Measurements from ENCODE around the gene GTF2IRD1. TPM values are rescaled to one million over a fixed set of nuclear protein-coding genes. Genes with fewer than 3 reads are reported as not detected.

Gene GTF2IRD1
- total RNA-seq, 1 experiment from 2014 or later = not detected

GRCh38 chr7:74479961-74480829, 26.5 kb downstream of the GTF2IRD1 start:
- no peaks in the 10 kb centered on the region for H3K9me3 ChIP-seq (ENCODE audit: low read length)
- H3K9ac ChIP-seq (ENCODE audit: low read length) = no peak overlapping the region
- no peak overlapping the region for H3K4me2 ChIP-seq (ENCODE audit: low read depth, low read length, poor library complexity, severe bottlenecking)
- no peak overlapping the region for H2AFZ ChIP-seq (ENCODE audit: low read length)
- no peaks in the 10 kb centered on the region for H3K4me1 ChIP-seq (ENCODE audit: low read length)
- H3K27ac ChIP-seq (ENCODE audit: low read length) = no peak overlapping the region
- no peaks in the 10 kb centered on the region for H4K20me1 ChIP-seq (ENCODE audit: insufficient read depth, low read depth, low read length)
- no peaks in the 10 kb centered on the region for H3K27me3 ChIP-seq (ENCODE audit: low read length)
- no peaks in the 10 kb centered on the region for H3K79me2 ChIP-seq (ENCODE audit: low read length)
- no peaks in the 10 kb centered on the region for H3K36me3 ChIP-seq (ENCODE audit: insufficient read depth, low read length)
- DNase-seq = no peak
- H3K4me3 ChIP-seq (ENCODE audit: low read length) = no peak overlapping the region
- no peaks in the 10 kb centered on the region for H3K9me2 ChIP-seq (replicated peaks; ENCODE audit: insufficient read depth, low read length)

- Histone ChIP-seq H3K4me1 (ENCODE audit: low read length) (no peaks in the 10 kb centered on the region), H3K36me3 (ENCODE audit: insufficient read depth, low read length) (no peaks in the 10 kb centered on the region), H3K9me3 (ENCODE audit: low read length) (no peaks in the 10 kb centered on the region), H3K9me2 (replicated peaks; ENCODE audit: insufficient read depth, low read length) (no peaks in the 10 kb centered on the region), H3K9ac (ENCODE audit: low read length) (no peak overlapping the region), H3K27ac (ENCODE audit: low read length) (no peak overlapping the region), H2AFZ (ENCODE audit: low read length) (no peak overlapping the region), H3K4me2 (ENCODE audit: low read depth, low read length, poor library complexity, severe bottlenecking) (no peak overlapping the region), H3K79me2 (ENCODE audit: low read length) (no peaks in the 10 kb centered on the region), H3K4me3 (ENCODE audit: low read length) (no peak overlapping the region), H4K20me1 (ENCODE audit: insufficient read depth, low read depth, low read length) (no peaks in the 10 kb centered on the region), H3K27me3 (ENCODE audit: low read length) (no peaks in the 10 kb centered on the region)
- DNase-seq = no peak
Measured at GRCh38 chr7:74480861-74481417, 27.2 kb downstream of the GTF2IRD1 start.

GRCh38 chr7:74481458-74482196, 27.9 kb downstream of the GTF2IRD1 start:
- H3K9me3 ChIP-seq (ENCODE audit: low read length) = no peaks in the 10 kb centered on the region
- H2AFZ ChIP-seq (ENCODE audit: low read length) = no peak overlapping the region

GRCh38 chr7:74482197-74482467, 28.4 kb downstream of the GTF2IRD1 start:
- Histone ChIP-seq H3K9ac (ENCODE audit: low read length) (no peak overlapping the region), H3K4me1 (ENCODE audit: low read length) (no peaks in the 10 kb centered on the region), H4K20me1 (ENCODE audit: insufficient read depth, low read depth, low read length) (no peaks in the 10 kb centered on the region), H2AFZ (ENCODE audit: low read length) (no peak overlapping the region), H3K4me2 (ENCODE audit: low read depth, low read length, poor library complexity, severe bottlenecking) (no peak overlapping the region), H3K27ac (ENCODE audit: low read length) (no peak overlapping the region), H3K36me3 (ENCODE audit: insufficient read depth, low read length) (no peaks in the 10 kb centered on the region), H3K9me3 (ENCODE audit: low read length) (no peaks in the 10 kb centered on the region), H3K4me3 (ENCODE audit: low read length) (no peak overlapping the region), H3K9me2 (replicated peaks; ENCODE audit: insufficient read depth, low read length) (no peaks in the 10 kb centered on the region), H3K27me3 (ENCODE audit: low read length) (no peaks in the 10 kb centered on the region), H3K79me2 (ENCODE audit: low read length) (no peaks in the 10 kb centered on the region)
- no peak for DNase-seq

More at GRCh38 chr7:74481458-74482196, 27.9 kb downstream of the GTF2IRD1 start:
- Histone ChIP-seq H3K79me2 (ENCODE audit: low read length) (no peaks in the 10 kb centered on the region), H4K20me1 (ENCODE audit: insufficient read depth, low read depth, low read length) (no peaks in the 10 kb centered on the region), H3K9me2 (replicated peaks; ENCODE audit: insufficient read depth, low read length) (no peaks in the 10 kb centered on the region), H3K27me3 (ENCODE audit: low read length) (no peaks in the 10 kb centered on the region), H3K4me3 (ENCODE audit: low read length) (no peak overlapping the region), H3K9ac (ENCODE audit: low read length) (no peak overlapping the region), H3K4me2 (ENCODE audit: low read depth, low read length, poor library complexity, severe bottlenecking) (no peak overlapping the region), H3K4me1 (ENCODE audit: low read length) (no peaks in the 10 kb centered on the region), H3K27ac (ENCODE audit: low read length) (no peak overlapping the region), H3K36me3 (ENCODE audit: insufficient read depth, low read length) (no peaks in the 10 kb centered on the region)
- DNase-seq = no peak

- Histone ChIP-seq H3K79me2 (ENCODE audit: low read length) (no peaks in the 10 kb centered on the region), H3K9ac (ENCODE audit: low read length) (no peak overlapping the region), H3K4me2 (ENCODE audit: low read depth, low read length, poor library complexity, severe bottlenecking) (no peak overlapping the region)
Measured at GRCh38 chr7:74482629-74483401, 29.1 kb downstream of the GTF2IRD1 start.

GRCh38 chr7:74483402-74484336, 30.0 kb downstream of the GTF2IRD1 start:
- no peaks in the 10 kb centered on the region for H4K20me1 ChIP-seq (ENCODE audit: insufficient read depth, low read depth, low read length)
- no peaks in the 10 kb centered on the region for H3K4me1 ChIP-seq (ENCODE audit: low read length)
- no peaks in the 10 kb centered on the region for H3K9me3 ChIP-seq (ENCODE audit: low read length)
- no peaks in the 10 kb centered on the region for H3K79me2 ChIP-seq (ENCODE audit: low read length)
- no peak overlapping the region for H3K27ac ChIP-seq (ENCODE audit: low read length)
- no peaks in the 10 kb centered on the region for H3K9me2 ChIP-seq (replicated peaks; ENCODE audit: insufficient read depth, low read length)
- H2AFZ ChIP-seq (ENCODE audit: low read length) = no peak overlapping the region
- H3K4me3 ChIP-seq (ENCODE audit: low read length) = no peak overlapping the region
- no peak overlapping the region for H3K4me2 ChIP-seq (ENCODE audit: low read depth, low read length, poor library complexity, severe bottlenecking)
- no peaks in the 10 kb centered on the region for H3K27me3 ChIP-seq (ENCODE audit: low read length)
- no peak for DNase-seq
- no peaks in the 10 kb centered on the region for H3K36me3 ChIP-seq (ENCODE audit: insufficient read depth, low read length)
- no peak overlapping the region for H3K9ac ChIP-seq (ENCODE audit: low read length)

More at GRCh38 chr7:74482629-74483401, 29.1 kb downstream of the GTF2IRD1 start:
- Histone ChIP-seq H3K4me1 (ENCODE audit: low read length) (no peaks in the 10 kb centered on the region), H3K4me3 (ENCODE audit: low read length) (no peak overlapping the region), H3K9me2 (replicated peaks; ENCODE audit: insufficient read depth, low read length) (no peaks in the 10 kb centered on the region), H3K27ac (ENCODE audit: low read length) (no peak overlapping the region), H2AFZ (ENCODE audit: low read length) (no peak overlapping the region), H3K9me3 (ENCODE audit: low read length) (no peaks in the 10 kb centered on the region), H4K20me1 (ENCODE audit: insufficient read depth, low read depth, low read length) (no peaks in the 10 kb centered on the region), H3K36me3 (ENCODE audit: insufficient read depth, low read length) (no peaks in the 10 kb centered on the region), H3K27me3 (ENCODE audit: low read length) (no peaks in the 10 kb centered on the region)
- DNase-seq = no peak

- Histone ChIP-seq H3K27ac (ENCODE audit: low read length) (no peak overlapping the region), H3K4me1 (ENCODE audit: low read length) (no peaks in the 10 kb centered on the region), H3K9me2 (replicated peaks; ENCODE audit: insufficient read depth, low read length) (no peaks in the 10 kb centered on the region), H3K36me3 (ENCODE audit: insufficient read depth, low read length) (no peaks in the 10 kb centered on the region), H3K9ac (ENCODE audit: low read length) (no peak overlapping the region), H4K20me1 (ENCODE audit: insufficient read depth, low read depth, low read length) (no peaks in the 10 kb centered on the region), H3K4me3 (ENCODE audit: low read length) (no peak overlapping the region), H2AFZ (ENCODE audit: low read length) (no peak overlapping the region), H3K27me3 (ENCODE audit: low read length) (no peaks in the 10 kb centered on the region), H3K4me2 (ENCODE audit: low read depth, low read length, poor library complexity, severe bottlenecking) (no peak overlapping the region), H3K79me2 (ENCODE audit: low read length) (no peaks in the 10 kb centered on the region), H3K9me3 (ENCODE audit: low read length) (no peaks in the 10 kb centered on the region)
- DNase-seq = no peak
Measured at GRCh38 chr7:74485611-74486010, 31.9 kb downstream of the GTF2IRD1 start.

Data from Karpas-422 (cell line).